ENCODE data around the gene ZNF823. TPM values are rescaled to one million over a fixed set of nuclear protein-coding genes. Genes with fewer than 3 reads are reported as not detected.
A peak's percentile ranks its signal among the peaks of the same experiment; 100 is the strongest.

Gene ZNF823
- total and polyA plus RNA-seq, 9 of the 15 experiments (the other 6 are each of a cell fraction or from before 2014, with no cell fraction given): 4.0 to 13.4 (median 6.1) TPM

DNA sequence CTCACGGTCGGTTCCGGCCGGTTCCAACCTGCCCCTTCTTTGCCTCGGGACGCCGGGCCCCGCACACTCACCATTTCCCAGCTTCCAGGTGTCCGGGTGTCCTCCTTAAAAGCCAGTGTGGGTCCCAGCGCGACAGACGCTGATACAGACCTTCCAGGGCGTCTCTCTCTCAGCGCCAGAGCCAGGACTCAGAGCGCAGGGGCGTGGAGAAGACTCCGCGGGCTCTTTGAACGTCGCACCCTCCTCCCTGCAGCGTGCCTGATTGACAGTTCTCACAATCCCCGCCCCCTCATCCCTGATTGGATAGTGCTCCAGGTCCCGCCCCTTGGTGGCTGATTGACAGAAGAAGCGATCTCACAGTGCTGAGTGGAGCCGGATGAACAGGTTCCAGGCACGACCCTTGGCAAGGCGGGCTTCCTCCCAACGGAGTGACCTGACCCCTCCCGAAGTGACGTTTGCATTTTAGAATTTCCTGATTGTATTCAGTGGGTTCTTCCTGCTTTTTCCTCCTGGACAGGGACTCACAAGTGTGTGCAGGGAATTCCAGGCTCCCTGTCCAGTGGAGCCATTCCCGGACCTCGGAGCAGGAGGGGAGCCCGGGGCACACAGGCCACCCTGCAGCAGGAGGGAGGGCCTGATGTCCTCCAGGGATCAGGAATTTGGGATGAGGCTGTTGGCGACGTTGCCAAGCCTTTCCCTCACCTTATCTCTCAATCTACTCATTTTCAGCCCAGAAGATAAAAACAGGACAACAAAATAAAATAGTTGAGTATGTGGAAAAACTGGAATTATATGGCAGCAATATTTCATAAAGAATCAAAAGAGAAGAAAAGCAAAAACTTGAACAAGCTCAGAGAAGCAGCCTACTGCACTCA, at the start of gene ZNF823 (continued):
- TF ChIP-seq SP2 (IDR thresholded peaks at IDR 0.05; ENCODE audit: extremely low read depth, low read depth, low read length, poor library complexity, severe bottlenecking) (peak; percentile 38), FUS (optimal IDR thresholded peaks at IDR 0.05; ENCODE audit: low read depth, low read length) (no peak), RUNX1 (IDR thresholded peaks at IDR 0.05; ENCODE audit: low read depth) (0 out of 2 replicates have a peak, but pooled peaks have one; percentile 52), ERF (CRISPR knock-in tag; IDR thresholded peaks at IDR 0.05) (no peak), C11orf30 (IDR thresholded peaks at IDR 0.05; ENCODE audit: low read depth) (peak; percentile 2), GABPB1 (CRISPR knock-in tag; IDR thresholded peaks at IDR 0.05) (peak; percentile 47; the same call in 1 of the 2 replicates), ZNF764 (CRISPR knock-in tag; IDR thresholded peaks at IDR 0.05; ENCODE audit: low read depth) (no peak), LEF1 (IDR thresholded peaks at IDR 0.05) (no peak), NONO (IDR thresholded peaks at IDR 0.05; ENCODE audit: low read depth in 2 of 2, low read length in 1 of 2) (no peak), DMBX1 (CRISPR knock-in tag; IDR thresholded peaks at IDR 0.05; ENCODE audit: borderline replicate concordance) (no peak), SMARCA4 (IDR thresholded peaks at IDR 0.05) (no peak), AFF4 (CRISPR knock-in tag; IDR thresholded peaks at IDR 0.05) (0 out of 2 replicates have a peak, but pooled peaks have one; percentile 12), NFE2L1 (tag; IDR thresholded peaks at IDR 0.05; ENCODE audit: borderline replicate concordance, low read depth) (no peak), NR2C2 (CRISPR knock-in tag; IDR thresholded peaks at IDR 0.05) (no peak), NR2C2 (tag; IDR thresholded peaks at IDR 0.05) (peak; percentile 71), PRPF4 (IDR thresholded peaks at IDR 0.05; ENCODE audit: insufficient read depth, low read depth, low read length, poor library complexity, severe bottlenecking) (no peak), RBM25 (IDR thresholded peaks at IDR 0.05; ENCODE audit: low read depth, low read length, severe bottlenecking) (peak; percentile 79), GATAD2A (IDR thresholded peaks at IDR 0.05) (no peak), XRCC3 (IDR thresholded peaks at IDR 0.05) (no peak), DIDO1 (tag; IDR thresholded peaks at IDR 0.05; ENCODE audit: low read depth) (no peak), HNRNPL (IDR thresholded peaks at IDR 0.05; ENCODE audit: low read depth, low read length) (no peak)
- TF ChIP-seq, protein P1, sequence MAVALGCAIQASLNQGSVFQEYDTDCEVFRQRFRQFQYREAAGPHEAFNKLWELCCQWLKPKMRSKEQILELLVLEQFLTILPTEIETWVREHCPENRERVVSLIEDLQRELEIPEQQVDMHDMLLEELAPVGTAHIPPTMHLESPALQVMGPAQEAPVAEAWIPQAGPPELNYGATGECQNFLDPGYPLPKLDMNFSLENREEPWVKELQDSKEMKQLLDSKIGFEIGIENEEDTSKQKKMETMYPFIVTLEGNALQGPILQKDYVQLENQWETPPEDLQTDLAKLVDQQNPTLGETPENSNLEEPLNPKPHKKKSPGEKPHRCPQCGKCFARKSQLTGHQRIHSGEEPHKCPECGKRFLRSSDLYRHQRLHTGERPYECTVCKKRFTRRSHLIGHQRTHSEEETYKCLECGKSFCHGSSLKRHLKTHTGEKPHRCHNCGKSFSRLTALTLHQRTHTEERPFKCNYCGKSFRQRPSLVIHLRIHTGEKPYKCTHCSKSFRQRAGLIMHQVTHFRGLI (CRISPR knock-in tag; IDR thresholded peaks at IDR 0.05): no peak
- TF ChIP-seq, protein P2, sequence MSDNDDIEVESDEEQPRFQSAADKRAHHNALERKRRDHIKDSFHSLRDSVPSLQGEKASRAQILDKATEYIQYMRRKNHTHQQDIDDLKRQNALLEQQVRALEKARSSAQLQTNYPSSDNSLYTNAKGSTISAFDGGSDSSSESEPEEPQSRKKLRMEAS (CRISPR knock-in tag; IDR thresholded peaks at IDR 0.05): peak; percentile 55

Data from K562 (cell line).